ENCODE measurements around the gene CACTIN.

GRCh38 chr19:3573162-3573857 lies 53.3 kb downstream of the CACTIN start:
- no peak for TF ChIP-seq CTCF (IDR thresholded peaks at IDR 0.05; ENCODE audit: insufficient read depth, low read depth, low read length)
- TF ChIP-seq EZH2 (IDR thresholded peaks at IDR 0.05; ENCODE audit: insufficient read depth, low read length): no peak

Data from astrocyte (in vitro differentiated cells and primary cell).